Smooth muscle cell (in vitro differentiated cells): Measurements from ENCODE around the gene AGRN. TPM values are rescaled to one million over a fixed set of nuclear protein-coding genes. Genes with fewer than 3 reads are reported as not detected.

Source experiments
- DNase-seq: peaks from one replicate; lab custom pipeline; 2025; ENCODE audit not compliant: unreplicated experiment; lab: John Stamatoyannopoulos, UW
- H2AFZ ChIP-seq: fragments of 200-600 bp; sonication (generic); 2 replicates; pipeline ENCODE4 v1.6.0; 2016; ENCODE audit warnings: antibody characterized with exemption, low read depth, mild to moderate bottlenecking
- H3F3A ChIP-seq: fragments of 200-600 bp; sonication (generic); 2 replicates; pipeline ENCODE4 v1.6.0; 2017; ENCODE audit warnings: antibody characterized with exemption, low read depth
- H3K27ac ChIP-seq: fragments of 200-600 bp; sonication (generic); 2 replicates; pipeline ENCODE4 v1.5.1; 2016; ENCODE audit warnings: low read depth, mild to moderate bottlenecking
- H3K27me3 ChIP-seq: fragments of 200-600 bp; sonication (generic); 2 replicates; pipeline ENCODE4 v1.6.1; 2016; ENCODE audit warnings: low read depth, mild to moderate bottlenecking
- H3K36me3 ChIP-seq: fragments of 200-600 bp; sonication (generic); 2 replicates; pipeline ENCODE4 v1.5.1; 2016; ENCODE audit warnings: low read depth
- H3K4me1 ChIP-seq: fragments of 200-600 bp; sonication (generic); 2 replicates; pipeline ENCODE4 v1.5.1; 2016; ENCODE audit warnings: low read depth
- H3K4me2 ChIP-seq: fragments of 200-600 bp; sonication (generic); 2 replicates; pipeline ENCODE4 v1.6.0; 2016; ENCODE audit warnings: mild to moderate bottlenecking
- H3K4me3 ChIP-seq: fragments of 200-600 bp; sonication (generic); 2 replicates; pipeline ENCODE4 v1.5.1; 2016; ENCODE audit warnings: mild to moderate bottlenecking
- H3K79me2 ChIP-seq: fragments of 200-600 bp; sonication (generic); 2 replicates; pipeline ENCODE4 v1.6.0; 2016; ENCODE audit warnings: low read depth, mild to moderate bottlenecking
- H3K9ac ChIP-seq: fragments of 200-600 bp; sonication (generic); 2 replicates; pipeline ENCODE4 v1.6.0; 2016; ENCODE audit warnings: low read depth
- H3K9me3 ChIP-seq: fragments of 200-600 bp; sonication (generic); replicated peaks from 2 replicates; pipeline ENCODE4 v1.5.1; 2016; ENCODE audit warnings: low read depth
- H4K20me1 ChIP-seq: fragments of 200-600 bp; sonication (generic); 2 replicates; pipeline ENCODE4 v1.6.0; 2016; ENCODE audit warnings: low read depth
- WGBS: methylation state at CpG from one replicate; pipeline ENCODE4 v1.1.7; 2016; ENCODE audit warnings: low lambda C conversion rate; 5-methylcytosine and 5-hydroxymethylcytosine counted together
- polyA plus RNA-seq: library from polyadenylated mRNA; unstranded; fragments of >200 nt; fragmentation: Nextera tagmentation; extraction: Ambion mirVana; gene quantifications from 2 replicates; pipeline ENCODE4 v1.2.1, GENCODE V29; 2016
- total RNA-seq: library from RNA; depleted of rRNA; stranded (reverse); fragments of >200 nt; gene quantifications from 2 replicates; pipeline ENCODE4 v1.2.3, GENCODE V29; 2014
- TF ChIP-seq, protein P1 (sequence below): fragments of 200-600 bp; sonication (generic); IDR thresholded peaks from 2 replicates; pipeline ENCODE4 v1.5.1; 2017; ENCODE audit warnings: borderline replicate concordance, mild to moderate bottlenecking, antibody characterized with exemption; ENCODE audit not compliant: insufficient read depth, poor library complexity, severe bottlenecking

The AGRN gene
- total and polyA plus RNA-seq, 2 experiments from 2014 or later = 17.5 to 24.7 TPM

- DNase-seq = no peak
- peaks cover 15% of the 10 kb centered on the region for H3K27me3 ChIP-seq
- H4K20me1 ChIP-seq = no peaks in the 10 kb centered on the region
- no peak within 1 kb of the TSS for H3K4me2 ChIP-seq
- no peaks in the 10 kb centered on the region for H3K79me2 ChIP-seq
- no peaks in the 10 kb centered on the region for H3K36me3 ChIP-seq
- 87% methylated on average over 28 of the region's 28 CpGs for WGBS
- no peaks in the 10 kb centered on the region for H3K9me3 ChIP-seq
- TF ChIP-seq, protein P1, sequence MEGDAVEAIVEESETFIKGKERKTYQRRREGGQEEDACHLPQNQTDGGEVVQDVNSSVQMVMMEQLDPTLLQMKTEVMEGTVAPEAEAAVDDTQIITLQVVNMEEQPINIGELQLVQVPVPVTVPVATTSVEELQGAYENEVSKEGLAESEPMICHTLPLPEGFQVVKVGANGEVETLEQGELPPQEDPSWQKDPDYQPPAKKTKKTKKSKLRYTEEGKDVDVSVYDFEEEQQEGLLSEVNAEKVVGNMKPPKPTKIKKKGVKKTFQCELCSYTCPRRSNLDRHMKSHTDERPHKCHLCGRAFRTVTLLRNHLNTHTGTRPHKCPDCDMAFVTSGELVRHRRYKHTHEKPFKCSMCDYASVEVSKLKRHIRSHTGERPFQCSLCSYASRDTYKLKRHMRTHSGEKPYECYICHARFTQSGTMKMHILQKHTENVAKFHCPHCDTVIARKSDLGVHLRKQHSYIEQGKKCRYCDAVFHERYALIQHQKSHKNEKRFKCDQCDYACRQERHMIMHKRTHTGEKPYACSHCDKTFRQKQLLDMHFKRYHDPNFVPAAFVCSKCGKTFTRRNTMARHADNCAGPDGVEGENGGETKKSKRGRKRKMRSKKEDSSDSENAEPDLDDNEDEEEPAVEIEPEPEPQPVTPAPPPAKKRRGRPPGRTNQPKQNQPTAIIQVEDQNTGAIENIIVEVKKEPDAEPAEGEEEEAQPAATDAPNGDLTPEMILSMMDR = no peak
- no peak within 1 kb of the TSS for H3K4me3 ChIP-seq
- no peak within 1 kb of the TSS for H2AFZ ChIP-seq
- no peaks in the 10 kb centered on the region for H3F3A ChIP-seq
- no peak within 1 kb of the TSS for H3K9ac ChIP-seq
- H3K27ac ChIP-seq = no peak within 1 kb of the TSS
- H3K4me1 ChIP-seq = no peaks in the 10 kb centered on the region
Observed at GRCh38 chr1:981955-982558, 37.9 kb upstream of the AGRN start, which contains the start of gene PERM1. TSS of gene PERM1 (minus strand) at chr1:982093. CDS start at chr1:981029, 1,064 bp downstream.

- Histone ChIP-seq H3K27me3 (peaks cover 15% of the 10 kb centered on the region), H3K79me2 (no peaks in the 10 kb centered on the region), H4K20me1 (no peaks in the 10 kb centered on the region), H3K4me3 (no peak overlapping the region), H3K9ac (no peak overlapping the region), H3K4me2 (no peak overlapping the region), H3K4me1 (no peaks in the 10 kb centered on the region), H3K36me3 (no peaks in the 10 kb centered on the region), H2AFZ (no peak overlapping the region), H3F3A (no peaks in the 10 kb centered on the region), H3K9me3 (no peaks in the 10 kb centered on the region), H3K27ac (no peak overlapping the region)
- WGBS = 88% methylated on average over 41 of the region's 43 CpGs
- TF ChIP-seq, protein P1 = no peak
- DNase-seq = no peak
Observed at GRCh38 chr1:982765-983436, 37.0 kb upstream of the AGRN start.

DNA sequence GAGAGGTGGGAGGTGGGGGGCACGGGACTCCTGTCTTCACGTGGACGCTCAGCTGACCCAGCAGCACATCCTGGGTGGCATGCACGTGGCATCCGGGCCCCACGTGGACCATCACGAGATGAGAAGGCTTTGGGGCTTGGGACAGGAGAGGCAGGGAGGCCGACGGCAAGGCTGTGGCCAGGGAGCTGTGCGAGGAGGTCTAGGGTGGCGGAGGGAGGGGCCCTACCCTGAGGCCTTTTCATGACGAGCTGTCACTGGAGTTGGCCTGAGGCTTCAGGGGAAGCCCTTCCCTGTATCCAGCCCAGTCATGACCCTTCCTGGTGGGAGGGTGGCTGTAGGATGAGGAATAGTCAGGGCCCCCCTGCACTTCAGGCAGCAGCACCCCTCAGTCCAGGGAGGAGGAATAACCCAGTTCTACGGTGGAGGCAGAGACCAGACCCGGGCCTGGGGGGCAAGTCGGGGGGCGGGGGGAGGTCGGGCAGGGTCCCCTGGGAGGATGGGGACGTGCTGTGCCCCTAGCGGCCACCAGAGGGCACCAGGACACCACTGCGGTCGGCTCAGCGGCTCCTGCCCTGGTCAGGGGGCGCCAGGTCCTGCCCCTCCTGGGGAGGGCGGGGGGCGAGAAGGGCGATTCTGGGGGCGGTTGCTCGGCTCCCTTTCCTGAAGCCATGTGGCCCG is 36.0 kb upstream of the AGRN start:
- H3K27ac ChIP-seq = no peak overlapping the region
- no peaks in the 10 kb centered on the region for H3K9me3 ChIP-seq
- peak overlapping the region; percentile 90 for H3K4me2 ChIP-seq
- H3K4me1 ChIP-seq = no peaks in the 10 kb centered on the region
- H3K9ac ChIP-seq = no peak overlapping the region
- peaks cover 15% of the 10 kb centered on the region for H3K27me3 ChIP-seq
- WGBS = 39% methylated on average over 14 of the region's 29 CpGs
- no peak overlapping the region for H2AFZ ChIP-seq
- no peaks in the 10 kb centered on the region for H3F3A ChIP-seq
- no peaks in the 10 kb centered on the region for H3K36me3 ChIP-seq
- TF ChIP-seq, protein P1 = peak; percentile 90
- no peaks in the 10 kb centered on the region for H4K20me1 ChIP-seq
- H3K4me3 ChIP-seq = peak overlapping the region; percentile 47
- no peaks in the 10 kb centered on the region for H3K79me2 ChIP-seq
- DNase-seq = peak; percentile 40
